GM18498 (cell line): ENCODE measurements around the gene POLR2B.

Experiments used
- ATAC-seq: cut with Tn5 transposase; IDR thresholded peaks from one replicate; pipeline ENCODE4 v1.9.1; 2021; ENCODE audit warnings: mild to moderate bottlenecking, moderate library complexity; ENCODE audit not compliant: unreplicated experiment

The POLR2B gene

GRCh38 chr4:57078685-57079521 is 100.2 kb downstream of the POLR2B start:
- ATAC-seq: no peak
